Activated CD4-positive, alpha-beta memory T cell treated with anti-CD3 and anti-CD28 coated beads, Interleukin-2, amount 10 ng/mL, durations not matched to agents 7 days and 5 days (primary cell): ENCODE results near the gene MORN5. TPM values are rescaled to one million over a fixed set of nuclear protein-coding genes. Genes with fewer than 3 reads are reported as not detected.

Experiments used
- CTCF ChIA-PET: fragments of 350-600 bp; sonication (Branson Sonifier 250); formaldehyde crosslinking; loops from one replicate; lab custom pipeline; 2021; ENCODE audit warnings: antibody characterized with exemption, inconsistent platforms; lab: Charles Lee
- POLR2A ChIA-PET: fragments of 350-600 bp; sonication (Branson Sonifier 250); formaldehyde crosslinking; loops from one replicate; lab custom pipeline; 2021; ENCODE audit warnings: antibody characterized with exemption; lab: Charles Lee
- DNase-seq: peaks from one replicate; pipeline ENCODE4 v3.0.0-alpha.2; 2020
- H3K27ac Mint-ChIP-seq: one replicate; pipeline ENCODE4 v1.8.0; 2021; ENCODE audit warnings: mild to moderate bottlenecking, mixed read lengths
- H3K27me3 Mint-ChIP-seq: one replicate; pipeline ENCODE4 v1.8.0; 2021; ENCODE audit warnings: mixed read lengths
- H3K36me3 Mint-ChIP-seq: one replicate; pipeline ENCODE4 v1.8.0; 2021; ENCODE audit warnings: low read depth, mixed read lengths
- H3K4me1 Mint-ChIP-seq: one replicate; pipeline ENCODE4 v1.8.0; 2021; ENCODE audit warnings: mixed read lengths
- H3K4me3 Mint-ChIP-seq: one replicate; pipeline ENCODE4 v1.8.0; 2021; ENCODE audit warnings: mild to moderate bottlenecking, mixed read lengths
- H3K9me3 Mint-ChIP-seq: one replicate; pipeline ENCODE4 v1.8.0; 2021; ENCODE audit warnings: mixed read lengths
- total RNA-seq, 2 experiments: library from RNA; stranded (reverse); gene quantifications; one replicate each; pipeline ENCODE4 v1.2.3, GENCODE V29; 2021

The MORN5 gene
- total RNA-seq, 2 experiments from 2014 or later, result not detected

DNA sequence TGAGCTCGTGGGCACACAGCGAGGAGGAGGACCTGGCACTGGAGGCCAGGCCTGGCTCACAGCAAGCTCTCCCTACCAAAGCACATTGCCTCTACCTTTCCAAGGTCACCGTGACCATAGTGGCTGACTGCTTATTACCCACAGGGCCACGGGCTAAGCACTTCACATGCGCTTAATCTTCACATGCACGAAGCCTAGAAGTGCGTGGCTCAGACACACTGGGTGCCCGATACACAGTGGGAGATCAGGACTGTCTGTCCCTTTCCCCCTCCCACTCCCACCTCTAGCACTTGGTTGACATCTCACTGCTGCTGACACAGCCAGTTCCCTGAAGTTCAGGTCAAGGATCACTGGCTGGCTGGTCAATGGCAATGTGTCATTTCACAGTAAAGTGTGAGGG is 45.5 kb downstream of the MORN5 start:
- ChIA-PET POLR2A (no interaction called here), CTCF (interaction anchor here (1.2 kb wide), 1 partner anchor 146 kb away, joined by 4 read pairs; no protein-coding TSS in a partner anchor)
- H3K9me3 Mint-ChIP-seq, result no peaks in the 10 kb centered on the region
- DNase-seq, result no peak
- H3K36me3 Mint-ChIP-seq, result no peaks in the 10 kb centered on the region
- no peak overlapping the region for H3K4me3 Mint-ChIP-seq
- no peaks in the 10 kb centered on the region for H3K4me1 Mint-ChIP-seq
- H3K27ac Mint-ChIP-seq, result no peak overlapping the region
- peaks cover 2% of the 10 kb centered on the region for H3K27me3 Mint-ChIP-seq

- ChIA-PET POLR2A (no interaction called here), CTCF (interaction anchor here (1.2 to 1.3 kb wide), 2 partner anchors 107 to 145 kb away, joined by 4 read pairs; no protein-coding TSS in a partner anchor)
- Mint-ChIP-seq H3K4me1 (no peaks in the 10 kb centered on the region), H3K27me3 (peaks cover 10% of the 10 kb centered on the region), H3K4me3 (no peak overlapping the region), H3K9me3 (no peaks in the 10 kb centered on the region), H3K36me3 (no peaks in the 10 kb centered on the region), H3K27ac (no peak overlapping the region)
- DNase-seq, result no peak
Observed at GRCh38 chr9:122206118-122207046, 46.7 kb downstream of the MORN5 start.

DNA sequence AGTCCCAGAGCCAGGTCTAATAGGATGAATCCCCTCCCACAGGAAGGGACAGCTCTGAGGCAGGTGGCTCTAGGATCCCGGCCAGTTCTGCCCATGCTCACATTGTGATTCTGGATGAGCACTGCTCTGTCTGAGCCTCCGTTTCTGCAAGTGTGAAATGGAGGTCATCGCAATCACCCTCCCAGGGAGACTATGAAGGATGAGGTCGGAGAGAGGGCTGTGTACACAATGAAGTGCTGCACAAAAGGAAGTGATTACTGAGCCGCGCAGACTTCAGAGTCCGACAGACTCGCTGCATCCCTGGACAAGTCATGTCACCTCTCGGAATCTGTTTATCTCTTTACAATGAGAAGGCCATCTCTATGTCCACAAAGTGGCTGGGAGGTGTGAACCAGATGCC is 47.4 kb downstream of the MORN5 start:
- ChIA-PET POLR2A (no interaction called here), CTCF (interaction anchor here (1.3 kb wide), 1 partner anchor 108 kb away, joined by 4 read pairs; no protein-coding TSS in a partner anchor)
- no peak overlapping the region for H3K4me3 Mint-ChIP-seq
- no peaks in the 10 kb centered on the region for H3K36me3 Mint-ChIP-seq
- H3K4me1 Mint-ChIP-seq, result no peaks in the 10 kb centered on the region
- peaks cover 18% of the 10 kb centered on the region for H3K27me3 Mint-ChIP-seq
- DNase-seq, result no peak
- no peak overlapping the region for H3K27ac Mint-ChIP-seq
- no peaks in the 10 kb centered on the region for H3K9me3 Mint-ChIP-seq

- H3K4me1 Mint-ChIP-seq, result peaks cover 6% of the 10 kb centered on the region
- CTCF ChIA-PET, result interaction anchor here (2.2 kb wide), 1 partner anchor 84 kb away, joined by 6 read pairs; no protein-coding TSS in a partner anchor
- H3K4me3 Mint-ChIP-seq, result no peak overlapping the region
- POLR2A ChIA-PET, result no interaction called here
- H3K27ac Mint-ChIP-seq, result no peak overlapping the region
- no peaks in the 10 kb centered on the region for H3K36me3 Mint-ChIP-seq
- DNase-seq, result no peak
- peaks cover 35% of the 10 kb centered on the region for H3K27me3 Mint-ChIP-seq
- H3K9me3 Mint-ChIP-seq, result no peaks in the 10 kb centered on the region
Observed at GRCh38 chr9:122209451-122209850, 49.7 kb downstream of the MORN5 start.

DNA sequence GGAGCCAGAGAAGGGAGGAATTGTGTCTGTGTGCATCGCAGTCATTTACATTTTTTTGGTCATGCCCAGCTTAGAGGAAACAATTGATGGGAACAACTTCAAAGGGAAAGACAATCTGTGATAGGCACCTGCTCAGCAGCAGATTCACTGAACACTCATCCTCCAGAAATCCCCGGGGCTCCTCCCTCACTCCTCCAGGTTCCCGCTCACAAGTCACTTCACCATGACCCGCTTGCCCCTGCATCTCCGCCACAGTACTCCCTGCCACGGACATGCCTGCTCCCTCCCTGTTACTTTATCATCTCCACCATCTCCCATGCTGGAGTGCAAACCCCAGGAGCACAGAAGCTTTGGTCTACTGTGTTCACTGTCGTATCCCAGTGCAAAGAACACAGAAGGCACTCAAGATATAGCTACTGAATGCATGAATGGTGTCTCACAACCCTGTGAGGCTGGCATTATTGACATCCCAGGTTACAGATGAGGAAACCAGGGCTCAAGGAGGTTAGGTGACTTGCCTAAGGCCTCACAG is 52.8 kb downstream of the MORN5 start:
- no peak for DNase-seq
- POLR2A ChIA-PET, result no interaction called here
- no peak overlapping the region for H3K4me3 Mint-ChIP-seq
- H3K9me3 Mint-ChIP-seq, result no peaks in the 10 kb centered on the region
- H3K36me3 Mint-ChIP-seq, result no peaks in the 10 kb centered on the region
- H3K27ac Mint-ChIP-seq, result no peak overlapping the region
- H3K4me1 Mint-ChIP-seq, result peaks cover 8% of the 10 kb centered on the region
- peaks cover 62% of the 10 kb centered on the region for H3K27me3 Mint-ChIP-seq
- CTCF ChIA-PET, result interaction anchor here (0.5 kb wide), 1 partner anchor 60 kb away, joined by 3 read pairs; no protein-coding TSS in a partner anchor

- CTCF ChIA-PET, result interaction anchor here (0.8 kb wide), 1 partner anchor 55 kb away, joined by 3 read pairs; no protein-coding TSS in a partner anchor
- no peak for DNase-seq
- Mint-ChIP-seq H3K27ac (no peak overlapping the region), H3K9me3 (no peaks in the 10 kb centered on the region), H3K4me1 (peaks cover 12% of the 10 kb centered on the region), H3K4me3 (peak overlapping the region; percentile 3), H3K27me3 (peaks cover 68% of the 10 kb centered on the region), H3K36me3 (no peaks in the 10 kb centered on the region)
- POLR2A ChIA-PET, result no interaction called here
Observed at GRCh38 chr9:122213102-122213588, 53.4 kb downstream of the MORN5 start.

DNA sequence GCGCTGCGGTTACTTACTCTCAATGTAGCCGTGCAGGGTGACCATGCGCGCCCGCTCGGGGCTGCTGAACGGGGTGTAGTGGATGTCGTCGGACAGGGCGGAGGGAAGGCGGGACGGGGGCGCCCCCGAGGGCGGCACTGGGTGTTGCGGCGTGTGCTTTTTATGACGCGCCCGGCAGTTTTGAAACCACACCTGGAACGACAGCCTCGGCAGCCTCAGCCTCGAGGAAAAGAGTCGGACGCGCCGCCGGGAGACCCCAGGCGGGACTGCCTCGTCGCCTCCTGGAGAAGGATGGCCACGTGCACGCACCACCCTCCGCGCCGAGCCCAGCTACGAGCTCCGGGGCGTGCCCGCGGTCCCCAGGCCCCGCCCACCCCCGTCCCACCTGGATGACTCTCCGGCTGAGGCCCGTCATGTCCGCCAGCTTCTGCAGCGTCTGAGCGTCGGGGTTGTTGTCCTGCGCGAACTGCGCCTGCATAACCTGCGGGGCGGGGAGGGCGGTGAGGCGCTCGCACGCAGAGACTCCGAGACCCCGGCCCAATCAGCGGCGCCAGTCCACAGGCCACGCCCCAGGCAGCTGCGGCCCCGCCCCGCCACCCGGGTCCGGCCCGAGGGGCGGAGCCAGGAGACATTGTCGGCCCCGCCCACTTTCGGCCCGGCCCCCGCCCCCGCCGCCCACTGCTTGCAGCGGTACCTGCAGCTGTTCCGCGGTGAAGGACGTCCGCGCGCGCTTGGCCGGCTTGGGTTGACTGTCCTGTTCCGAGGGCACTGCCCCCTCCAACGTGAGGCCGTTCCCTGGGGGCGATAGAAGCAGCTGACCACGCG is 54.1 kb downstream of the MORN5 start:
- no peaks in the 10 kb centered on the region for H3K9me3 Mint-ChIP-seq
- ChIA-PET CTCF (interaction anchor here (0.8 kb wide), 2 partner anchors 55 to 115 kb away, joined by 3 read pairs; no protein-coding TSS in a partner anchor), POLR2A (no interaction called here)
- no peak overlapping the region for H3K27ac Mint-ChIP-seq
- DNase-seq, result peak; percentile 63
- peaks cover 19% of the 10 kb centered on the region for H3K4me1 Mint-ChIP-seq
- H3K27me3 Mint-ChIP-seq, result peaks cover 74% of the 10 kb centered on the region
- H3K36me3 Mint-ChIP-seq, result no peaks in the 10 kb centered on the region
- peak overlapping the region; percentile 41 for H3K4me3 Mint-ChIP-seq

DNA sequence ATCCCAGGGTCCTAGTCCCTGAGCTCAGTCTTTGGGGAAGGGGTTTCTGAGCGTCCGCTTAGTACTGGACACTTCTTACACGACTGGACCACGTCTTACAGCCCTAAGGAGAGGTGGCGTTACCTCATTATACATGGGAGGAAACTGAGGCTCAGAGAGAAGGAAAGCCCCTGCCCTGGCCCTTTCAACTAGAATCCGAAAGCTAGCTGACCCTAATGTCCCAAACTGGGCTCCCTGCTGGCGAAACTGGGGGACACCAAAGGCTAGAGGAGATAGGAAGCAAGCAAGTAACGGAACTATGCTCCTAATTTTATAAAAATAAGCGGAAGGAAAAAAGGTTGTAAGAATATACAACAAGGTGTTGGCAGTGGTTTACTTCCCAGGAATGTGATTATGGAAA is 54.8 kb downstream of the MORN5 start:
- Mint-ChIP-seq H3K9me3 (no peaks in the 10 kb centered on the region), H3K27ac (no peak overlapping the region), H3K4me1 (peaks cover 26% of the 10 kb centered on the region), H3K4me3 (peak overlapping the region; percentile 41), H3K36me3 (no peaks in the 10 kb centered on the region), H3K27me3 (peaks cover 81% of the 10 kb centered on the region)
- POLR2A ChIA-PET, result no interaction called here
- no peak for DNase-seq
- CTCF ChIA-PET, result interaction anchor here (0.8 kb wide), 1 partner anchor 115 kb away, joined by 3 read pairs; no protein-coding TSS in a partner anchor

DNA sequence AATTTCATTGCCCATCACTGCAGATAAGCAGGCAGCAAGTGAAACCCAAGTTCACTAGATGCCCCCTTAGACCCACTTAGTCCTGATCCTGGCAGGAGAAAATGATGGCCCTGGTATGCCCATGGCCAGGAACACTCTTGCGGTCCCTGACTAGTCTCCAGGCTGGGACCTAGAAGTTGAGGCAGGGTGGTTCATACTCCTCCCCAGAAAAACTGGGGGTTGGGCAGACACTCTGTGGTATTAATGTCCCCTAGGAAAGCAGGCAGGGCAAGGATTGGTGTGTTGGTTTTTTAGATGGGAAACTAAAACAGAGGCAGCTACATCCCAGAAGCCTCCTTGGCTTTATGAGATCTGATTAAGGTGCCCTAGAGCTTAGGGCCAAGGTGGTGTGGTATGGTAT is 56.0 kb downstream of the MORN5 start:
- Mint-ChIP-seq H3K4me3 (no peak overlapping the region), H3K4me1 (peaks cover 33% of the 10 kb centered on the region), H3K27ac (no peak overlapping the region), H3K36me3 (no peaks in the 10 kb centered on the region), H3K27me3 (peaks cover 88% of the 10 kb centered on the region), H3K9me3 (no peaks in the 10 kb centered on the region)
- POLR2A ChIA-PET, result no interaction called here
- CTCF ChIA-PET, result no interaction called here
- no peak for DNase-seq

DNA sequence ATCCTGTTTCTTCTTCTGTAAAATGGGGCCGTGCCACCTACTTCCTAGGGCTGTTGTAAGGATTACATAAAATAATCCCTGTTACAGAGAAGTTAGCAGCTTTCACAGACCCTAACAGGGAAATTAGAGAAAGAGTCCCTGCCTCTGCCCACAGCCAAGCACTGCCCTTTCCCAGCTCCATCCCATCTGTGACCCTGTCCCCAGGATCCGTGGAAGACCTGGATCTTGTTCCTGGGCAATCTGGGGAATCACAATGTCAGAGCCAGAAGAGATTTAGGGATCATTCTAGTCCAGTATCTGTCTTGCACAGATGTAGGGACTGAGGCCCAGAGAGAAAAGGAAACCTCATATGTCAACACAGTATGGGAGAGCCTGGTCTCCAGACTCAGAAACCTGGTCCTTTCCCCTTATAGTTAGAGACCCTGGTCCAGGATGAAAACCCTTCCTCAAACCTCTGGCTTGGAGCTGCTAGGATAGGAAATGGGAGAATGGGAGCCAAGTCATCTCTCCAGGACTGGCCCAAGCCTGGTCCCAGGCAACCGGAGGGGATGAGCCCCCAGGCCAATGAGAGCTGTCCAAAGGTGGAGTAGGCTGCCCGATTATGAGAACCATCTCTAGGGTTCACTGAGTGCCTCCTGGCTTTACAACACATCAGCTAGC is 56.6 kb downstream of the MORN5 start:
- peaks cover 33% of the 10 kb centered on the region for H3K4me1 Mint-ChIP-seq

DNA sequence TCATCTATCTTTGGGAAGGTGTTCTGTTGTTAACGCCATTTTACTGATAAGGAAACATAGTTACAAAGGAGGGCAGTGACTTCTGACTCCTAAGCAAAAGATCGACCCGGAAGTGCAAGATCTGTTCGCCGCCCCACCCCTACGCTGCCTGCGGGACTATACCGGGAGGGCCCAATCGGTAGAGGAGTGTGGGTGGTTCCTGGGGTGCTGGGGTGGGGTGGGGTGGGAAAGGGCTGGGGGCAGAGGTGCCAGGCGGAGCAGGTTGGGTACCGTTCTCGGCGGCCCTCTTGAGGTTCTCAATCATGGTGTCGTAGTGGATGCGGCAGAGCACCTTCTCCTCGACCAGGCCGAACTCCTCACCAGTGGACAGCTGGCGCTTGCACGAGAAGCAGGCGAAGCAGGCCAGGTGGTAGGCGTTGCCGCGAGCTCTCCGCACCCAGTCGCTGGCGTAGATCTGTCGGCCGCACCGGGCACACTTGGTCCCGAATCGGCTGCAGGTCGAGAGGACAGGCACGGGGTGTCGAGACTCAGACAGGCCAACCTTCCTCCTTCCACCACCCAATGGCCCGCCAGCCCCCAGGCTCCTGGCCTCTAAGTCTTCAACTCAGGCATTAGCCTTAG is 57.2 kb downstream of the MORN5 start:
- H3K4me3 Mint-ChIP-seq, result no peak overlapping the region
- no peak for DNase-seq
- peaks cover 33% of the 10 kb centered on the region for H3K4me1 Mint-ChIP-seq
- peaks cover 88% of the 10 kb centered on the region for H3K27me3 Mint-ChIP-seq
- CTCF ChIA-PET, result interaction anchor here (0.8 kb wide), 1 partner anchor 94 kb away, joined by 3 read pairs; no protein-coding TSS in a partner anchor
- H3K36me3 Mint-ChIP-seq, result no peaks in the 10 kb centered on the region
- no peaks in the 10 kb centered on the region for H3K9me3 Mint-ChIP-seq
- H3K27ac Mint-ChIP-seq, result no peak overlapping the region
- POLR2A ChIA-PET, result no interaction called here

More for the DNA sequence above, 56.6 kb downstream of the MORN5 start:
- H3K27me3 Mint-ChIP-seq, result peaks cover 88% of the 10 kb centered on the region
- no peak overlapping the region for H3K27ac Mint-ChIP-seq
- no peak for DNase-seq
- ChIA-PET POLR2A (no interaction called here), CTCF (interaction anchor here (0.8 kb wide), 1 partner anchor 93 kb away, joined by 3 read pairs; no protein-coding TSS in a partner anchor)
- no peak overlapping the region for H3K4me3 Mint-ChIP-seq
- no peaks in the 10 kb centered on the region for H3K9me3 Mint-ChIP-seq
- no peaks in the 10 kb centered on the region for H3K36me3 Mint-ChIP-seq

- ChIA-PET POLR2A (no interaction called here), CTCF (no interaction called here)
- Mint-ChIP-seq H3K27ac (no peak overlapping the region), H3K4me3 (no peak overlapping the region), H3K36me3 (no peaks in the 10 kb centered on the region), H3K27me3 (peaks cover 88% of the 10 kb centered on the region), H3K4me1 (peaks cover 33% of the 10 kb centered on the region), H3K9me3 (no peaks in the 10 kb centered on the region)
- DNase-seq, result no peak
Observed at GRCh38 chr9:122217640-122218039, 57.9 kb downstream of the MORN5 start.
